H54 (cell line): ENCODE data around the gene ZDHHC4.

Experiments
- DNase-seq: peaks from one replicate; pipeline ENCODE4 v3.0.0; 2011; ENCODE audit warnings: low spot score, mixed read lengths; ENCODE audit not compliant: insufficient read length
- FAIRE-seq: peaks from 3 replicates; lab custom pipeline; 2011; peaks lifted over from hg19 to GRCh38; lab: Jason Lieb, UNC
- POLR2A ChIP-seq: IDR thresholded peaks from 2 replicates; pipeline ENCODE4 v1.6.1; 2011; ENCODE audit warnings: low read depth, mild to moderate bottlenecking, low read length

The ZDHHC4 gene

DNA sequence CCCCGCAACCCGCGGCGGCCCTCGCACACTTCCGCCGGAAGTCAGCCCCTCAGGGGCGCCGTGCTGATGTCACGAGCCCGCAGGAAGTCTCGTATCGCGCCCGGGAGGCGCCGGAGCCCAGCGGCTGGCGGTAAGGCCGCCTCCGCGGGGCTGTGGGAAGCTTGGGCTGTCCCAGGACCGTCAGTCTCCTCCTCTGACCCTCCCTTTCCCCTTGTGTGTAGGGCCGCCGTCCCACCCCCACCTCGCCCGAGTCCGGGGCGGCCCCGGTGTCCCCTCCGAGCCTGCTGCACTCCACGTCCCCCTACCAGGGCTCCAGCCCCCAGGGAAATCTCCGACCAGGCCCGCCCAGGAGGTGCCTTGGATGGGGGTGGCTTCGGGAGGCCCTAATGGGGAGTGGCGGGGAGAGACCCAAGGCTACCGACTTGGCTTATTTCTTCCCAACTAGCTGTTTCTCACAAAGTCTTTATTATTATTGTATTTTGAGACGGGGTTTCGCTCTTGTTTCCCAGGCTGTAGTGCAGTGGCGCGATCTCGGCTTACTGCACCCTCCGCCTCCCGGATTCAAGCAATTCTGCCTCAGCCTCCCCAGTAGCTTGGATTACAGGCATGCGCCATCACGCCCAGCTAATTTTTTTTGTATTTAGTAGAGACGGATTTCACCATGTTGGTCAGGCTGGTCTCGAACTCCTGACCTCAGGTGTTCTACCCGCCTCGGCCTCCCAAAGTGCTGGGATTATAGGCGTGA lies at the start of gene ZDHHC4:
TSS of gene ZDHHC4 (plus strand) at position 86 of the 745 bp plus-strand sequence. CDS start 3,108 bp downstream, outside the sequence.
- no peak for FAIRE-seq
- DNase-seq: peak; percentile 100
- TF ChIP-seq POLR2A: peak; percentile 98

DNA sequence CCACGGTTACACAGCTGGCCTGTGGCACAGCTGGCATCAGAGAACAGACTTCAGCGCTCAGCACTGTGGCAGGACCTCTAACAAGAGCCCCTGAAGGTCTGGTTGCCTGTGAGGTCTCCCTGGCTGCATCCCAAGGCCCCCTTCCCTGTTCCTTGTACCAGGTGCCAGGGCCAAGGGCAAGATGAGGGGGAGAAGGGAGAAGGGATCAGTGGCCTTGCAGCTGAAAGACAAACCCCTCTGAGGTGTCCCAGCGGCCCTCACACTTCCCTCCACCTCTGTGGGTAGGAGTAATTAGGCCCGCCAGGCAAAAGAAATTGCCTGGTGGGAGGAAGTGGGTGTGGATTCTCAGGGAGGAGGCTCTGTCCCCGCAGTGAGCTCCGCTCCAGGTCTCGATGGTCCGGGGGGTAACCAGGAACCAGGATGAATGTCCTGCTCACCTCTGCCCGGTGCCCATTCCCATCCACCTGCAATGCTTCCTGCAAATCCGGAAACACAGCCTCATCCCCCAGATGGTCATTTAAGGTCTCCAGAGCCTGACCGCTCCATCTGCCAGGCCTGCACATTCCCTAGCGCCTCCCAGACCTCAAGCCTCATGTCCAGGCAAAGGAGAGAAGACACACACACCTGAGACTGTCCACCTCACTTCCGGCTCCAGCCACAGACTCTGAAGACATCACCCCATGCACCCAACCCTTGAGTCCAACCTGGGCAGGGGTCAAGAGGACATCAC lies 48.7 kb upstream of the ZDHHC4 start:
- DNase-seq (no peak), FAIRE-seq (no peak)
- no peak for TF ChIP-seq POLR2A

DNA sequence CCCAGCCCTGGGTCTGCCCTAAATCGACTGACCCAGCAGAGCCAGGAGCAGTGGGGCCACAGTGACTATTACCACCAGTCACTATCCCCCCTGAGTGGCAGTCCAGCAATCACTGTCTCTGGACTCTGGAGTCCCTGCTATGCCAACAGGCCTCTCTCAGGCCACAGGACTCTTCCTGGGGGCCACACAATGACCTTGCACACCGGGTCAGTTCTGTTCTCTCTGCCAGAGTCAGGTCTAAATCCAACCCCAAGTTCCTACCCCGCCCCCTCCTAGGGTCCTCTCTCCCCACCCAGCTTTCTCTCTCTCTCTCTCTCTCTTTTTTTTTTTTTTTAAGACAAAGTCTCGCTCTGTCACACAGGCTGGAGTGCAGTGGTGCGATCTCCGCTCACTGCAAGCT lies 47.6 kb upstream of the ZDHHC4 start:
- TF ChIP-seq POLR2A: no peak
- DNase-seq (no peak), FAIRE-seq (no peak)

DNA sequence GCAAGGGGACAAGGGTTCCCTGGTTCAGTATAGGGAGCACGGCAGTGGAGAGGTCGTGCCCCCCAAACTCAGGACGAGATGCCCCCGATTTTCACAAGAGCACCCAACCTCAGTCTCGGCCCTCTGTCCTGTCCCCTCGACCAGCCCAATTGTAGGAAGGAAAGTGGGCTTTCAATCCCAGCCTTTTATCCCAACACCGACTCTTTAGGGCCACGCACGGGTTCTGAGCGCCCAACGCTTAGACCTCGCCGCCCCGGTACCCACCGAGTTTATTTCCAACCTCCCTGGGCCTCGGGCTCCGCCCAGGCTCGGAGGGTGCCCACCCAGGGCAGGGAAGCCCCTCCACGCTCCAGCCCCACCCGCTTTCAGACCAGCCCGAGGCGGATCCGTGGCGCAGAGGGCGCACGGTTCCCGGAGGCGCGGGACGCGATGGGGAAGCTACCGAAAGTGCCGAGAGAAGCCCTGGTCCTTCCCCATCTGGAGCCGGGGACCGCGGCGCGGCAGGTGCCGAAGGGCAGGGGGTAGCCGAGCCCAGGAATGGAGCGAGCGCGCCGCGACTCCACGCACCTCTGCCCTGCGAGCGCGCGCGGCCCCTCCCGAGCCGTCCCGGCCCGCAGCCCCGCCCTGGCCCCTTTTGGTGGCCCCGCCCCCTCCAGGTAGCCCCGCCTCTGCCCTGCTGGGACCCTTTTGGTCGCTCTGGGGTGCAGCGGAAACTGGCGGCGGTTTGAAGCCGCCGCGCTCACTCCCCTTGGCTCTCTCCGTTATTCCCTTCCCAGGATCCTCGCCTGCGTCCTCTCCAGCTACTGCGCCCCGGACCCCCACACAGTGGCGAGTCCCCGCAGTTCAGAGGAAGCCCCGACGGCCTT lies 46.4 kb upstream of the ZDHHC4 start:
- TF ChIP-seq POLR2A: no peak
- DNase-seq (no peak), FAIRE-seq (no peak)

DNA sequence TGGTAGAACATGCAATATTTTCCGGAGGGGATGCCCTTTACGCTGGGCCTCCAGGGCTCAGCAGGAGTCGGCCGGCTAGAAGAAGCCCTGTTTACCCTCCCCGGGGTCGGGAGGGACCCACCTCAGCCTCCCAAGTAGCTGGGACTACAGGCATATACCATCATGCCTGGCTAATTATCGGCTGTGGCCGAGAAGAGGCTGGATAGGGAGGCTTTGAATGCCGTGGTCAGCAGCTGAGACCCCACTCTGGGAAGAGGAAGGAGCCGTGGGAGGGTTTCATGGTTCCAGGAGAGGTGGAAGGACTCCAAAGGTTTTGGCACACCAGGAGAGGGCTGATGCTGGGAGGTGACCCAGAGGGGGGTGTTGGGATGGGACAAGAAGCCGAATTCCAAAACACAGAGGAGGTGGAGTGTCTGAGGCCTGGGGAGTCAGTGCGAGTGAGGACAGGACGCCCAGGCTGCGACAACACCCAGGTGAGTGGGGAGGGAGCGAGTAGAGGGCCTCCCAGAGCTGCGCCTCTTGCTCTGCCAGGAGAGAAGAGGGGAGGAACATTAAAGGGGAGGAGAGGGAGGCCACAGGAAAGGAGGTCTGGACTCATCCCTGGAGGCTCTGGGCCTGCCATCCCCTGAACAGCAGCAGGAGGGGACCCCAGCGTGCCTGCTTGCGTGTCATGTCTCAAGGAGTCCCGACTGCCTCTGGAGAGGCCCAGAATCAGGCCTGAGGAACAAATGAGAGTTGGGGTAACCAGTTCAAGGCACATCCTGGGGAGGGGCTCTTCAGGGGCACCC lies 45.6 kb upstream of the ZDHHC4 start:
- TF ChIP-seq POLR2A: no peak
- FAIRE-seq (no peak), DNase-seq (no peak)

DNA sequence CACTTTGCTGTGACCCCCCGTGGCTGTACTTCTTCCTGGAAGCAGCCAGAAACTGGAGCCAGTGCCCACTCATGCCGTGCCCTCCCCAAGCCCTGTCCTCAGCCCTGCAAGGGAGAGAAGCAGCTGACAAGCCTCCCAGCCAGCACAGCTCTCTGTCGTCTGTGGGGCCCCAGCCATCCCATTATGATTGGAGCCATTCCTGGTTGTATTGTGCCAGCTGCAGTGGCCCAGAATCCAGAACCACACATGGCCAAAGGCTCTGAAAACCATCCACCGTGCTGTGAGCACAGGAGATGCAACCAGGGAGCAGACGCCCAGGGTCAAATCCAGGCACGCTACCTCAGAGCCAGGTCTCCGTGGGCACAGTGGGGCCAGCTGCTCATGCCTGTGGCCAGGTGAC lies 44.7 kb upstream of the ZDHHC4 start:
- no peak for DNase-seq
- TF ChIP-seq POLR2A: no peak

DNA sequence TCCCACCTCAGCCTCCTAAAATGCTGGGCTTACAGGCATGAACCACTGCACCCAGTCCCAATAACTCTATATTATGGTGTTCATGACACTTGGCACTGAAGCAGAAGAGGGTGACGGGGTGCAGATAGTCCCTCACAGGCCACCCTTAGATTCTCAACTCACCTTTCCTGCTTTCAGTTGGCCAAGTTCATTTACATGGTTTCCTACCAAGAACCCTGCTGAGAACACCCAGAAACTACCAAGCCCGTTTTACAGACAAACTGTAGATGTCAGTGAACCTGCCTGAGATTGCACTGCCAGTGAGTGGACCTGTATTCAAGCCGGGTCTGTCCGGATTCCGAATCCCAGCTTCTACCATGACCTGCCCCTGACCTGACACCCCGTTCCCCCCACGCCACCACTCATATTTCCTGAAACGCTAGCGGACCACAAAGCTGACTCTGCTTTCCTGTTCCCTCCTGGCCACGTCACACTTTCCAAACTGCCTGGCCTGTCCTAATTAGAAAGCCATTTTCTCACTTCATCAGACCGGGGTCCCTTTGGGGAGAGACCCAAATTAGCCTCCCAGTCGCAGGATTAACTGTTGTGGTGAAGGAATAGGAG lies 43.3 kb upstream of the ZDHHC4 start:
- FAIRE-seq (no peak), DNase-seq (no peak)
- no peak for TF ChIP-seq POLR2A

More for the DNA sequence above, 44.7 kb upstream of the ZDHHC4 start:
- FAIRE-seq: no peak

DNA sequence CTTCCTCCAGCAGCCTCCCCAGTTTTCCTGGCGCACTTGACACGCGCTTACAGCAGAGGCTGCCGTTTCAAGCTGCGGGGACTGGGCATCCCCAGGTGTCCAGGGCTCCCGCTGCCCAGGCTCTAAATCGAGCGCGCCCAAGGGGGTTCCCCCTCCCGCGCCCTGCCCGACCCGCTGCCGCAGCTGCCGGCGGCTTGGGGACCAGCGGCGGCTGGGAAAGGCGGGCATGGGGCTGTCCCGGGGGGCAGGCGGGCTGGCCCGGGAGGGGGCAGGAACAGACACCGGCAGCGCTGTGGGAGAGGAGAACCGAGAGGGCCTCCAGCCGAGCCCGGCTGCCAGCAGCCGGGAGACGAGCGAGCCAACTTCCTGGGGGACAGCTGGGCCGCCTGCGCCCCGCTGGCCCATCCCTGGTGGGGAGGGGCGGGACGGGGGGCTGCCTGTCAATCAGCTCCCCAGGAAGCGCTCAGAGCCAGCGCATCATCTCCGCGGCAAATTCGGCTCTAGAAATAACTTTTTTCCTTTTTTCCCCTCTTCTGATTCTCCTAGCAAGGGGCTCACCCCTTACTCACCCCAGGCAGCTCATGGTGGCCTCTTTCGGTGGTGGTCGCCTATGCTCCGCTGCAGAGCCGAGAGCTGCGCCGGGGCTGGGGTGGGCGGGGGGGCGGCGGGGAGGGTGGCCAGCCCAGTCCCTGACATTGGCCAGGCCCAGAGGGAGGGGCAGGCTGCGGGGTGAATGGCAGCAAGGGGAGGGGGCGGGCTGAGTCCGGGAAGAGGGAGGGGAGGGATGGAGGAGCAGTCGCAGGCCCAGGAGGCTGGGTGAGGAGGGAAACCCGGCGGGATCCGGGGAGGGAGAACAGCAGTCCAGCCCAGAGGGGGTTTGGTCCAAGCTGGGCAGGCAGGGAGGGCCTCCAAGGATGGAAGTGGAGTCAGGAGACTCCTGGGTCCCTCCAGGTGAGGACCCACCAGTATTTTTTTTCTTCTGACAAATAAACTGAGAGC lies 40.7 kb upstream of the ZDHHC4 start:
- DNase-seq: no peak
- no peak for FAIRE-seq
- no peak for TF ChIP-seq POLR2A

DNA sequence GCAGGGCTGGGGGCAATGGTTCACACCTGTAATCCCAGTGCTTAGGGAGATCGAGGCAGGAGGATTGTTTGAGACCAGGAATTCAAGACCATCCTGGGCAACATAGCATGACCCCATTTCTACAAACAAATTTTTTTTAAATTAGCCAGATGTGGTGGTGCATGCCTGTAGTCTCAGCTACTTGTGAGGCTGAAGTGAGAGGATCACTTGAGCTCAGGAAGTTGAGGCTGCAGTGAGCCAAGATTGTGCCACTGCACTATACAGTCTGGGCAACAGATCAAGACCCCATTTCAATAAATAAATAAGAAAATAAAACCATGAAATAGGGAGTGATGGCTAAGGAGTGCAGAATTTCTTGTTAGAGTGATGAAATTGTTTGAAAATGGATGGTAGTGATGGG lies 34.9 kb upstream of the ZDHHC4 start:
- DNase-seq (no peak), FAIRE-seq (no peak)
- no peak for TF ChIP-seq POLR2A

DNA sequence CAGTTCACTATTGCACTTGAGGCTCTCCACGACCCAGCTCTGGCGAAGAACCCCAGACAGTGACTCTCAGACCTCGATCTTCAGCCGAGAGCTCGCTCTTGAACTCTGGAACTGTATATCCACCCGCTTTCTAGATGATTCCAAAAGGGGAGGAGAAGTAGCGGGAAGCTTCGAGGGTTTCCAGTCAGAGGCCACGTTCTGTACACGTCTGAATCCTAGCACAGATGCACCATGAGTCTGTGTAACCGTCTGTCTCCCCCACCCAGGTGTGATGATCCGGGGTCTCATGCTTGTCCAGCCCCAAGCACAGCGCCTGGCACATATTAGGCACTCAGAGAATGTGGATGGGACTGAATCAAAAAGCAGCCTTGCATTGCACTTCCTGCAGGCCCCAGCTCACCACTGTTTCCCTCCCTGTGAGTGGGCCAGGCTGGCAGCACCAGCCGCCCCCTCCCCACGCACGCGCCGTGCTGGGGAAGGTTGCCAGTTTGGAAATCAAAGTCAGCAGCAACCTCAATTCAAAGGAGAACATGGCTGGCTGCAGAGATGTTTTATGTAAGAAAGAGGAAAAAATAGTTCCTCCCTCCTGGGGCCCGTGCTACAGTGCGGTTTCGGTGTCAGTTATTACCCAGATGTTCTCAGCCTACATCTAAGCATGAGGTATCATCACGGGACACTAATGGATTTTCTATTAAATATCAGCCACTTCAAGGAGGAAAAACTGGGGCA lies 31.7 kb upstream of the ZDHHC4 start:
- TF ChIP-seq POLR2A: no peak
- FAIRE-seq (no peak), DNase-seq (no peak)

DNA sequence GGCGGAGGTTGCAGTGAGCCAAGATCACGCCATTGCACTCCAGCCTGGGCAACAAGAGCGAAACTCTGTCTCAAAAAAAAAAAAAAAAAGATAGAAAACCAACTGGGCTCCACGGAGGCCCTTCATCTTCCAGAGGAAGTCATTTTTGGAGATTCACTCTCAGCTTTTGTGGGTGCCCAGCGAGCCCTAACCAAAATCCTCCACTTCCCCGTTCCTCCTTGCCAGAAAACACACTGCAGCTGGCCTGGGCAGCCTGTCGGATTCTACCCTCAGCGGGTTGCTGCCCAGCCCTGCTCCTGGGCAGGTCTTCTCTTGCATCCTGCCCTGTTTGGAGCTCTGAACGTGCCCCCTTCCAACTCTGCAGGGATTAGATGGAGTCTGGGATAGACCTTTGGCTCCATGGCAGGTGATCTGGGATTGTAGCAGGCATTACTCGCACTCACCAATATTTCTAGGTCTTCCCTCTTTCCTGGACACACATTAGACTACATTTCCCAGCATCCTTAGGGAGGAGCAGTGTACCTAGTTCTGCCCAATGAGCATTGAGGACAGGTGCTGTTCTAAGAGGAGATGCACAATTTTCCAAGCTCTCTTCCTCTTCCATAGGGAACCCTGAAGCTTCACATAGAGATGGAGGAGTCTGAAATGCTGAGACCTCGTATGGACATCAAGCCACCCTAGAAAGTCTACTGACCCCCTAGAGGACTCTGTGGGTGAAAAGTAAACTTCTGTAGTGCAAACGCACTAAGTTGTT lies 30.6 kb upstream of the ZDHHC4 start:
- DNase-seq (peak; percentile 65), FAIRE-seq (no peak)
- no peak for TF ChIP-seq POLR2A
